SK-N-SH treated with all-trans-retinoic acid at 6 μM for 48 hours (cell line): ENCODE results near the gene ST6GALNAC4.

Source experiments
- ARNTL ChIP-seq: fragments of 450-650 bp; formaldehyde crosslinking; IDR thresholded peaks from 2 replicates; pipeline ENCODE4 v1.5.0; 2020; ENCODE audit warnings: low read depth, mild to moderate bottlenecking, moderate library complexity, borderline replicate concordance
- BACH2 ChIP-seq: fragments of 250-450 bp; sonication (Bioruptor Pico); IDR thresholded peaks from 2 replicates; pipeline ENCODE4 v1.9.0; 2021; ENCODE audit warnings: mild to moderate bottlenecking, borderline replicate concordance
- GLIS3 ChIP-seq: fragments of 250-450 bp; sonication (Bioruptor Pico); IDR thresholded peaks from 2 replicates; pipeline ENCODE4 v1.5.0; 2020; ENCODE audit warnings: mild to moderate bottlenecking, moderate library complexity
- ISL1 ChIP-seq: fragments of 250-450 bp; sonication (Bioruptor Pico); IDR thresholded peaks from 2 replicates; pipeline ENCODE4 v2.1.2; 2022; ENCODE audit warnings: mild to moderate bottlenecking, moderate library complexity
- PATZ1 ChIP-seq: fragments of 250-450 bp; sonication (Bioruptor Pico); IDR thresholded peaks from 2 replicates; pipeline ENCODE4 v1.8.0; 2020; ENCODE audit warnings: mild to moderate bottlenecking, moderate library complexity, borderline replicate concordance
- RARB ChIP-seq: fragments of 250-450 bp; sonication (Bioruptor Pico); IDR thresholded peaks from 2 replicates; pipeline ENCODE4 v1.8.0; 2021; ENCODE audit warnings: mild to moderate bottlenecking, moderate library complexity
- SNAI2 ChIP-seq: fragments of 250-450 bp; sonication (Bioruptor Pico); IDR thresholded peaks from 2 replicates; pipeline ENCODE4 v1.5.0; 2020; ENCODE audit warnings: mild to moderate bottlenecking, moderate library complexity
- TCF4 ChIP-seq: fragments of 250-450 bp; sonication (Bioruptor Pico); IDR thresholded peaks from 2 replicates; pipeline ENCODE4 v1.8.0; 2021; ENCODE audit warnings: mild to moderate bottlenecking, moderate library complexity, borderline replicate concordance
- TOX ChIP-seq: fragments of 250-450 bp; sonication (Bioruptor Pico); IDR thresholded peaks from 2 replicates; pipeline ENCODE4 v1.8.0; 2021; ENCODE audit warnings: mild to moderate bottlenecking, moderate library complexity, borderline replicate concordance
- ZFP30 ChIP-seq: fragments of 450-650 bp; formaldehyde crosslinking; IDR thresholded peaks from 2 replicates; pipeline ENCODE4 v1.5.0; 2022; ENCODE audit warnings: mild to moderate bottlenecking, moderate library complexity
- ZNF70 ChIP-seq: fragments of 450-650 bp; formaldehyde crosslinking; IDR thresholded peaks from 2 replicates; pipeline ENCODE4 v1.5.0; 2020; ENCODE audit warnings: mild to moderate bottlenecking, moderate library complexity
- ZNF8 ChIP-seq: fragments of 450-650 bp; formaldehyde crosslinking; IDR thresholded peaks from 2 replicates; pipeline ENCODE4 v1.5.0; 2020; ENCODE audit warnings: mild to moderate bottlenecking, moderate library complexity
- TF ChIP-seq, protein P1 (sequence below): fragments of 250-450 bp; sonication (Bioruptor Pico); IDR thresholded peaks from 2 replicates; pipeline ENCODE4 v1.5.1; 2020; ENCODE audit warnings: low read depth, mild to moderate bottlenecking, moderate library complexity
- TF ChIP-seq, protein P2 (sequence below): fragments of 250-450 bp; sonication (Bioruptor Pico); IDR thresholded peaks from 2 replicates; pipeline ENCODE4 v1.5.0; 2020; ENCODE audit warnings: mild to moderate bottlenecking, moderate library complexity

DNA sequence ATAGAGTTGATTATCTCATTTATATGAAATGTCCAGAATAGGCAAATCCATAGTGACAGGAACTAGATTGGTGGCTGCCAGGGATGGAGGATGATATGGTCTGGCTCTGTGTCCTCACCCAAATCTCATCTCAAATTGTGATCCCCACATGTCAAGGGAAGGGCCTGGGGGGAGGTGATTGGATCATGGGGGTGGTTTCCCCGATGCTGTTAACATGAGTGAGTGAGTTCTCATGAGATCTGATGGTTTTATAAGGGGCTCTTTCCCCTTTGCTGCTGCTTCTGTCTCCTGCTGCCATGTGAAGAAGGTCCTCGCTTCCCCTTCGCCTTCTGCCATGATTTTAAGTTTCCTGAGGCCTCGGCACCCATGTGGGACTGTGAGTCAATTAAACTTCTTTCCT, 42.6 kb upstream of the ST6GALNAC4 start:
- no peak for TF ChIP-seq RARB (CRISPR knock-in tag)
- TF ChIP-seq PATZ1 (CRISPR knock-in tag), result no peak
- TF ChIP-seq ZFP30 (CRISPR knock-in tag), result no peak
- no peak for TF ChIP-seq GLIS3 (CRISPR knock-in tag)
- no peak for TF ChIP-seq BACH2 (CRISPR knock-in tag)
- TF ChIP-seq, protein P1, sequence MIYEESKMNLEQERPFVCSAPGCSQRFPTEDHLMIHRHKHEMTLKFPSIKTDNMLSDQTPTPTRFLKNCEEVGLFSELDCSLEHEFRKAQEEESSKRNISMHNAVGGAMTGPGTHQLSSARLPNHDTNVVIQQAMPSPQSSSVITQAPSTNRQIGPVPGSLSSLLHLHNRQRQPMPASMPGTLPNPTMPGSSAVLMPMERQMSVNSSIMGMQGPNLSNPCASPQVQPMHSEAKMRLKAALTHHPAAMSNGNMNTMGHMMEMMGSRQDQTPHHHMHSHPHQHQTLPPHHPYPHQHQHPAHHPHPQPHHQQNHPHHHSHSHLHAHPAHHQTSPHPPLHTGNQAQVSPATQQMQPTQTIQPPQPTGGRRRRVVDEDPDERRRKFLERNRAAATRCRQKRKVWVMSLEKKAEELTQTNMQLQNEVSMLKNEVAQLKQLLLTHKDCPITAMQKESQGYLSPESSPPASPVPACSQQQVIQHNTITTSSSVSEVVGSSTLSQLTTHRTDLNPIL (CRISPR knock-in tag), result no peak
- TF ChIP-seq, protein P2, sequence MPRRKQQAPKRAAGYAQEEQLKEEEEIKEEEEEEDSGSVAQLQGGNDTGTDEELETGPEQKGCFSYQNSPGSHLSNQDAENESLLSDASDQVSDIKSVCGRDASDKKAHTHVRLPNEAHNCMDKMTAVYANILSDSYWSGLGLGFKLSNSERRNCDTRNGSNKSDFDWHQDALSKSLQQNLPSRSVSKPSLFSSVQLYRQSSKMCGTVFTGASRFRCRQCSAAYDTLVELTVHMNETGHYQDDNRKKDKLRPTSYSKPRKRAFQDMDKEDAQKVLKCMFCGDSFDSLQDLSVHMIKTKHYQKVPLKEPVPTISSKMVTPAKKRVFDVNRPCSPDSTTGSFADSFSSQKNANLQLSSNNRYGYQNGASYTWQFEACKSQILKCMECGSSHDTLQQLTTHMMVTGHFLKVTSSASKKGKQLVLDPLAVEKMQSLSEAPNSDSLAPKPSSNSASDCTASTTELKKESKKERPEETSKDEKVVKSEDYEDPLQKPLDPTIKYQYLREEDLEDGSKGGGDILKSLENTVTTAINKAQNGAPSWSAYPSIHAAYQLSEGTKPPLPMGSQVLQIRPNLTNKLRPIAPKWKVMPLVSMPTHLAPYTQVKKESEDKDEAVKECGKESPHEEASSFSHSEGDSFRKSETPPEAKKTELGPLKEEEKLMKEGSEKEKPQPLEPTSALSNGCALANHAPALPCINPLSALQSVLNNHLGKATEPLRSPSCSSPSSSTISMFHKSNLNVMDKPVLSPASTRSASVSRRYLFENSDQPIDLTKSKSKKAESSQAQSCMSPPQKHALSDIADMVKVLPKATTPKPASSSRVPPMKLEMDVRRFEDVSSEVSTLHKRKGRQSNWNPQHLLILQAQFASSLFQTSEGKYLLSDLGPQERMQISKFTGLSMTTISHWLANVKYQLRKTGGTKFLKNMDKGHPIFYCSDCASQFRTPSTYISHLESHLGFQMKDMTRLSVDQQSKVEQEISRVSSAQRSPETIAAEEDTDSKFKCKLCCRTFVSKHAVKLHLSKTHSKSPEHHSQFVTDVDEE (CRISPR knock-in tag), result no peak
- TF ChIP-seq TCF4 (CRISPR knock-in tag), result no peak
- no peak for TF ChIP-seq ZNF8
- no peak for TF ChIP-seq SNAI2
- no peak for TF ChIP-seq ISL1 (CRISPR knock-in tag)
- no peak for TF ChIP-seq ARNTL (CRISPR knock-in tag)
- no peak for TF ChIP-seq ZNF70 (CRISPR knock-in tag)
- no peak for TF ChIP-seq TOX (CRISPR knock-in tag)
